MM.1S (cell line): ENCODE measurements around the gene SPAG16.

ENCODE experiments used
- EZH2 ChIP-seq: fragments of 300-600 bp; sonication (generic); optimal IDR thresholded peaks from 2 replicates; pipeline ENCODE3; 2017; ENCODE audit warnings: low read depth, mild to moderate bottlenecking, antibody characterized with exemption, low read length, mixed read lengths
- EZH2phosphoT487 ChIP-seq: fragments of 300-600 bp; sonication (generic); IDR thresholded peaks from 2 replicates; pipeline ENCODE4 v1.6.1; 2018; ENCODE audit warnings: antibody characterized with exemption, low read length
- TF ChIP-seq, protein P1 (sequence below): fragments of 300-600 bp; sonication (generic); IDR thresholded peaks from 2 replicates; pipeline ENCODE4 v1.5.1; 2016; ENCODE audit warnings: antibody characterized with exemption, low read length, mixed read lengths

DNA sequence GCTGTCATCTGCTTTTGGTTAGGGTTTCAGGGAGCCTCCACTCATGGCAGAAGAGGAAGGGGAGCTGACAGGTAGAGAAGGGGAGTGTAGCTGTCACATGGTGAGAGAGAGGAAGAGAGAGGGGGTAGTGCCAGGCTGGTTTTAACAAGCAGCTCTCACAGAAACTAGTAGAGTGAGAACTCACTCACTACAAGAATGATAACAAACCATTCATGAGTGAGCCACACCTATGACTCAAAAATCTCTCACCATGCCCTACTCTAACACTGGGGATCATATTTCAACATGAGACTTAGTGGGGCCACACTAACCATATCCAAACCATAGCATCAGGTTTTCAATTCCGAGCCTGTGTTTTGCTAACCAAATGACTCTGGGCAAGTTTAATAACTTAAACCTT is 851.7 kb downstream of the SPAG16 start:
- TF ChIP-seq EZH2 (no peak), EZH2phosphoT487 (no peak)
- TF ChIP-seq, protein P1, sequence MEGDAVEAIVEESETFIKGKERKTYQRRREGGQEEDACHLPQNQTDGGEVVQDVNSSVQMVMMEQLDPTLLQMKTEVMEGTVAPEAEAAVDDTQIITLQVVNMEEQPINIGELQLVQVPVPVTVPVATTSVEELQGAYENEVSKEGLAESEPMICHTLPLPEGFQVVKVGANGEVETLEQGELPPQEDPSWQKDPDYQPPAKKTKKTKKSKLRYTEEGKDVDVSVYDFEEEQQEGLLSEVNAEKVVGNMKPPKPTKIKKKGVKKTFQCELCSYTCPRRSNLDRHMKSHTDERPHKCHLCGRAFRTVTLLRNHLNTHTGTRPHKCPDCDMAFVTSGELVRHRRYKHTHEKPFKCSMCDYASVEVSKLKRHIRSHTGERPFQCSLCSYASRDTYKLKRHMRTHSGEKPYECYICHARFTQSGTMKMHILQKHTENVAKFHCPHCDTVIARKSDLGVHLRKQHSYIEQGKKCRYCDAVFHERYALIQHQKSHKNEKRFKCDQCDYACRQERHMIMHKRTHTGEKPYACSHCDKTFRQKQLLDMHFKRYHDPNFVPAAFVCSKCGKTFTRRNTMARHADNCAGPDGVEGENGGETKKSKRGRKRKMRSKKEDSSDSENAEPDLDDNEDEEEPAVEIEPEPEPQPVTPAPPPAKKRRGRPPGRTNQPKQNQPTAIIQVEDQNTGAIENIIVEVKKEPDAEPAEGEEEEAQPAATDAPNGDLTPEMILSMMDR = no peak
